NB4 (cell line): ENCODE data around the gene F8.
"Not testable (repeated sequence)": the region's sequence is repeated elsewhere in the genome, so short reads cannot be mapped to it uniquely, and the experiment has no call there.

Experiments used
- DNase-seq: peaks from one replicate; pipeline ENCODE4 v3.0.0; 2010; ENCODE audit warnings: low read depth
- H3K4me3 ChIP-seq: one replicate; pipeline ENCODE4 v1.5.1; 2011; ENCODE audit warnings: mild to moderate bottlenecking, low read depth, low read length, moderate library complexity
- CTCF ChIP-seq: IDR thresholded peaks from one replicate; pipeline ENCODE4 v1.5.1; 2012; ENCODE audit warnings: low read depth, low read length
- MAX ChIP-seq: IDR thresholded peaks from 2 replicates; pipeline ENCODE4 v1.6.1; 2011; ENCODE audit warnings: low read depth, low read length
- MYC ChIP-seq: IDR thresholded peaks from 2 replicates; pipeline ENCODE4 v1.6.1; 2011; ENCODE audit warnings: low read depth, low read length
- POLR2A ChIP-seq: IDR thresholded peaks from 2 replicates; pipeline ENCODE4 v1.6.1; 2011; ENCODE audit warnings: mild to moderate bottlenecking; ENCODE audit not compliant: insufficient read length; ENCODE audit errors: extremely low read depth

The F8 gene

GRCh38 chrX:155023907-155024833 lies 1.6 kb upstream of the F8 start:
- DNase-seq, result peak; percentile 33

GRCh38 chrX:155020591-155020990 lies 1.9 kb downstream of the F8 start:
- no peak for DNase-seq
- H3K4me3 ChIP-seq, result no peak overlapping the region
- TF ChIP-seq POLR2A, result no peak
- no peak for TF ChIP-seq MAX
- TF ChIP-seq CTCF, result no peak
- no peak for TF ChIP-seq MYC

More at GRCh38 chrX:155023907-155024833, 1.6 kb upstream of the F8 start:
- TF ChIP-seq CTCF (no peak), POLR2A (no peak), MYC (no peak), MAX (no peak)
- no peak overlapping the region for H3K4me3 ChIP-seq

GRCh38 chrX:155009994-155010472 lies 12.5 kb downstream of the F8 start:
- no peak for TF ChIP-seq POLR2A
- TF ChIP-seq MYC, result no peak
- TF ChIP-seq CTCF, result no peak
- TF ChIP-seq MAX, result no peak
- DNase-seq, result no peak
- H3K4me3 ChIP-seq, result no peak overlapping the region

- not testable (repeated sequence) for H3K4me3 ChIP-seq, DNase-seq
Observed at GRCh38 chrX:155008578-155008977, 13.9 kb downstream of the F8 start.

- DNase-seq, H3K4me3 ChIP-seq: not testable (repeated sequence)
Observed at GRCh38 chrX:155006913-155007671, 15.4 kb downstream of the F8 start.

- not testable (repeated sequence) for H3K4me3 ChIP-seq, DNase-seq
Observed at GRCh38 chrX:155006379-155006778, 16.1 kb downstream of the F8 start.

GRCh38 chrX:155005190-155005589 lies 17.3 kb downstream of the F8 start:
- TF ChIP-seq POLR2A (no peak), MAX (no peak), MYC (no peak), CTCF (no peak)
- H3K4me3 ChIP-seq, result no peak overlapping the region
- no peak for DNase-seq
